ENCODE data around the gene NSUN6. TPM values are rescaled to one million over a fixed set of nuclear protein-coding genes. Genes with fewer than 3 reads are reported as not detected.

The NSUN6 gene
- 26.9 TPM for total RNA-seq

GRCh38 chr10:18651324-18652007, at the start of gene NSUN6:
Gene NSUN6 (minus strand): TSS chr10:18651587. CDS start chr10:18651203, 384 bp downstream.

GRCh38 chr10:18659125-18659818, 7.9 kb upstream of the NSUN6 start, which contains the start of gene ARL5B:
Gene ARL5B (plus strand): TSS chr10:18659431. CDS start chr10:18659638, 207 bp downstream.

Other genes starting within 250 kb of the NSUN6 start
- 33.0 TPM for gene ARL5B, start 7.8 kb upstream of the NSUN6 start, total RNA-seq

Data from metanephros (tissue), 1 donor.